Panc1 (cell line): Measurements from ENCODE around the gene GALNT13. TPM values are rescaled to one million over a fixed set of nuclear protein-coding genes. Genes with fewer than 3 reads are reported as not detected.

Experiments
- ATAC-seq: fragments of 200-7000 bp; cut with Tn5 transposase; 2 replicates; pipeline ENCODE4 v1.9.1; 2020; ENCODE audit warnings: mild to moderate bottlenecking, moderate library complexity
- BruUV-seq: library from RNA; stranded (reverse); fragments of 400-500 nt; replicated peaks from 2 replicates; lab custom pipeline; 2021; lab: Mats Ljungman, UMichigan
- CTCF ChIA-PET: fragments of 300-600 bp; sonication (Branson Sonifier 250); formaldehyde crosslinking; loops from one replicate; lab custom pipeline; 2022; ENCODE audit warnings: antibody characterized with exemption; lab: Charles Lee
- POLR2A ChIA-PET: fragments of 300-600 bp; sonication (Branson Sonifier 250); formaldehyde crosslinking; loops from one replicate; lab custom pipeline; 2022; ENCODE audit warnings: antibody characterized with exemption; lab: Charles Lee
- DNase-seq: peaks from one replicate; pipeline ENCODE4 v3.0.0-alpha.2; 2010; ENCODE audit warnings: low read depth, low spot score
- H3K27ac ChIP-seq: 2 replicates; pipeline ENCODE4 v1.5.1; 2011; ENCODE audit warnings: mild to moderate bottlenecking, low read length, inconsistent platforms
- H3K27me3 ChIP-seq: fragments of 200-500 bp; sonication (Bioruptor generic); 2 replicates; pipeline ENCODE4 v1.6.0; 2014; ENCODE audit warnings: low read length, inconsistent platforms; ENCODE audit not compliant: control insufficient read depth, insufficient read depth
- H3K36me3 ChIP-seq: fragments of 200-500 bp; sonication (Bioruptor generic); 2 replicates; pipeline ENCODE4 v1.5.1; 2014; ENCODE audit warnings: inconsistent platforms, mild to moderate bottlenecking, low read length, moderate library complexity; ENCODE audit not compliant: control insufficient read depth, insufficient read depth
- H3K4me1 ChIP-seq: 2 replicates; pipeline ENCODE4 v1.5.1; 2011; ENCODE audit warnings: inconsistent platforms, mild to moderate bottlenecking, low read length, moderate library complexity; ENCODE audit not compliant: control insufficient read depth, insufficient read depth
- H3K4me3 ChIP-seq, 2 experiments: 2 replicates each; pipeline ENCODE4 v1.5.1; 2011 to 2012; ENCODE audit warnings: low read depth in 2 of 2, low read length in 2 of 2, mild to moderate bottlenecking in 2 of 2, inconsistent platforms in 1 of 2, moderate library complexity in 1 of 2
- H3K9me3 ChIP-seq: fragments of 200-500 bp; sonication (Bioruptor generic); 2 replicates; pipeline ENCODE4 v1.5.1; 2014; ENCODE audit warnings: low read depth, mild to moderate bottlenecking, inconsistent platforms, low read length, moderate library complexity; ENCODE audit not compliant: control insufficient read depth, insufficient read depth
- CTCF ChIP-seq: fragments of 450-650 bp; IDR thresholded peaks from 2 replicates; pipeline ENCODE4 v1.5.1; 2017; ENCODE audit warnings: mild to moderate bottlenecking
- POLR2AphosphoS5 ChIP-seq: IDR thresholded peaks from 2 replicates; pipeline ENCODE4 v1.6.1; 2012; ENCODE audit warnings: mild to moderate bottlenecking, low read depth, low read length, moderate library complexity
- REST ChIP-seq, 2 experiments: IDR thresholded peaks; 2 replicates each; pipeline ENCODE4 v1.6.1; 2011 to 2012; ENCODE audit warnings: low read depth in 2 of 2, control low read depth in 1 of 2, low read length in 1 of 2, mild to moderate bottlenecking in 1 of 2, moderate library complexity in 1 of 2; ENCODE audit not compliant: insufficient read depth in 1 of 2
- SIN3A ChIP-seq: IDR thresholded peaks from 2 replicates; pipeline ENCODE4 v1.6.1; 2012; ENCODE audit warnings: low read depth, mild to moderate bottlenecking, low read length, moderate library complexity, borderline replicate concordance; ENCODE audit not compliant: insufficient read depth
- TCF7L2 ChIP-seq: IDR thresholded peaks from 2 replicates; pipeline ENCODE4 v1.6.1; 2011; ENCODE audit warnings: mild to moderate bottlenecking, low read depth, low read length, inconsistent platforms
- in situ Hi-C: cut with HindIII; loops from 2 replicates; pipeline ENCODE4 v1.10.0; 2016; ENCODE audit warnings: low sequenced_read_pairs, low pct_unique_long_range_greater_than_20kb
- intact Hi-C: fragments of 100-400 bp; cut with micrococcal nuclease; formaldehyde crosslinking; loops from one replicate; pipeline ENCODE4 v1.10.0; 2022; ENCODE audit not compliant: unreplicated experiment
- total RNA-seq: library from RNA; stranded (reverse); gene quantifications from one replicate; pipeline ENCODE4 v1.2.1, GENCODE V29; 2021; ENCODE audit not compliant: unreplicated experiment

The GALNT13 gene
- total RNA-seq, 1 experiment from 2014 or later: not detected

- CTCF ChIA-PET: no interaction called here
- no peak overlapping the region for H3K27ac ChIP-seq
- in situ Hi-C loops: no loop called here
- BruUV-seq: no TSS peak
- H3K27me3 ChIP-seq: no peaks in the 10 kb centered on the region
- no peak for ATAC-seq
- TF ChIP-seq REST (IDR thresholded peaks at IDR 0.05; ENCODE audit: insufficient read depth in 1 of 2, low read depth in 2 of 2, low read length in 1 of 2) (no peak), SIN3A (no peak), POLR2AphosphoS5 (no peak), CTCF (no peak)
- H3K36me3 ChIP-seq: no peaks in the 10 kb centered on the region; the same call in 1 of the 2 replicates
- H3K4me1 ChIP-seq: no peaks in the 10 kb centered on the region
- no peak for DNase-seq
- POLR2A ChIA-PET: no interaction called here
- H3K4me3 ChIP-seq: no peak overlapping the region
- no peaks in the 10 kb centered on the region for H3K9me3 ChIP-seq
- intact Hi-C loops: no loop called here
These were observed 74.3 kb downstream of the GALNT13 start for GRCh38 chr2:153946036-153946435.

- Histone ChIP-seq H3K36me3 (no peaks in the 10 kb centered on the region; the same call in 1 of the 2 replicates), H3K4me1 (no peaks in the 10 kb centered on the region), H3K27me3 (no peaks in the 10 kb centered on the region), H3K4me3 (no peak overlapping the region), H3K9me3 (no peaks in the 10 kb centered on the region), H3K27ac (no peak overlapping the region)
- intact Hi-C loops (no loop called here), in situ Hi-C loops (no loop called here)
- TF ChIP-seq POLR2AphosphoS5 (no peak), REST (IDR thresholded peaks at IDR 0.05; ENCODE audit: insufficient read depth in 1 of 2, low read depth in 2 of 2, low read length in 1 of 2) (no peak), CTCF (no peak), TCF7L2 (no peak), SIN3A (no peak)
- ATAC-seq (no peak), DNase-seq (no peak)
- no TSS peak for BruUV-seq
- ChIA-PET POLR2A (no interaction called here), CTCF (no interaction called here)
These were observed 82.0 kb downstream of the GALNT13 start for GRCh38 chr2:153953761-153954160.
